Mesendoderm (in vitro differentiated cells): ENCODE measurements around the gene DLG2.

Experiments
- DNase-seq: peaks from one replicate; pipeline ENCODE4 v3.0.0; 2013
- H2AK5ac ChIP-seq: 2 replicates; pipeline ENCODE4 v1.6.1; 2013; ENCODE audit warnings: low read length, inconsistent platforms
- H2BK120ac ChIP-seq: 2 replicates; pipeline ENCODE4 v1.6.1; 2013; ENCODE audit warnings: low read depth, mild to moderate bottlenecking, low read length, moderate library complexity, mixed read lengths
- H2BK15ac ChIP-seq: replicated peaks from 2 replicates; pipeline ENCODE4 v1.6.1; 2013; ENCODE audit warnings: low read depth, mild to moderate bottlenecking, moderate library complexity
- H2BK5ac ChIP-seq: 2 replicates; pipeline ENCODE4 v1.6.1; 2013; ENCODE audit warnings: low read length, inconsistent platforms
- H3K18ac ChIP-seq: 2 replicates; pipeline ENCODE4 v1.6.1; 2013; ENCODE audit warnings: mild to moderate bottlenecking, low read length, mixed read lengths
- H3K23ac ChIP-seq: one replicate; pipeline ENCODE4 v1.6.1; 2013; ENCODE audit warnings: low read length
- H3K27ac ChIP-seq: 2 replicates; pipeline ENCODE4 v1.5.1; 2013; ENCODE audit warnings: low read depth, mild to moderate bottlenecking, inconsistent platforms, low read length, moderate library complexity
- H3K27me3 ChIP-seq: 2 replicates; pipeline ENCODE4 v1.6.1; 2013; ENCODE audit warnings: low read length, control low read depth, mild to moderate bottlenecking, inconsistent platforms; ENCODE audit not compliant: insufficient read depth, poor library complexity
- H3K36me3 ChIP-seq: 2 replicates; pipeline ENCODE4 v1.6.1; 2013; ENCODE audit warnings: low read length, inconsistent platforms; ENCODE audit not compliant: control insufficient read depth, insufficient read depth
- H3K4ac ChIP-seq: one replicate; pipeline ENCODE4 v1.6.1; 2013; ENCODE audit warnings: low read depth, mild to moderate bottlenecking, low read length, moderate library complexity
- H3K4me1 ChIP-seq: 2 replicates; pipeline ENCODE4 v1.6.1; 2013; ENCODE audit warnings: low read depth, low read length, inconsistent platforms; ENCODE audit not compliant: control insufficient read depth
- H3K4me2 ChIP-seq: 2 replicates; pipeline ENCODE4 v1.6.1; 2013; ENCODE audit warnings: low read length
- H3K4me3 ChIP-seq: 2 replicates; pipeline ENCODE4 v1.5.1; 2013; ENCODE audit warnings: mild to moderate bottlenecking, low read length
- H3K56ac ChIP-seq: one replicate; pipeline ENCODE4 v1.6.1; 2013; ENCODE audit warnings: low read length
- H3K79me1 ChIP-seq: 2 replicates; pipeline ENCODE4 v1.6.1; 2013; ENCODE audit warnings: low read length, inconsistent platforms
- H3K79me2 ChIP-seq: 2 replicates; pipeline ENCODE4 v1.6.1; 2013; ENCODE audit warnings: mild to moderate bottlenecking, low read length; ENCODE audit not compliant: control insufficient read depth, insufficient read depth
- H3K9ac ChIP-seq: 2 replicates; pipeline ENCODE4 v1.6.1; 2013; ENCODE audit warnings: low read length, inconsistent platforms
- H4K5ac ChIP-seq: one replicate; pipeline ENCODE4 v1.6.1; 2013; ENCODE audit warnings: low read length
- H4K8ac ChIP-seq: one replicate; pipeline ENCODE4 v1.6.1; 2013; ENCODE audit warnings: low read depth, mild to moderate bottlenecking, control low read depth, low read length, moderate library complexity
- WGBS: extraction: QIAGEN DNeasy Blood & Tissue Kit; methylation state at CpG from one replicate; pipeline ENCODE4 v1.1.7; 2013; ENCODE audit warnings: low lambda C conversion rate, missing lambda C conversion rate; ENCODE audit not compliant: insufficient coverage; ENCODE audit errors: extremely low coverage; 5-methylcytosine and 5-hydroxymethylcytosine counted together

Gene DLG2

DNA sequence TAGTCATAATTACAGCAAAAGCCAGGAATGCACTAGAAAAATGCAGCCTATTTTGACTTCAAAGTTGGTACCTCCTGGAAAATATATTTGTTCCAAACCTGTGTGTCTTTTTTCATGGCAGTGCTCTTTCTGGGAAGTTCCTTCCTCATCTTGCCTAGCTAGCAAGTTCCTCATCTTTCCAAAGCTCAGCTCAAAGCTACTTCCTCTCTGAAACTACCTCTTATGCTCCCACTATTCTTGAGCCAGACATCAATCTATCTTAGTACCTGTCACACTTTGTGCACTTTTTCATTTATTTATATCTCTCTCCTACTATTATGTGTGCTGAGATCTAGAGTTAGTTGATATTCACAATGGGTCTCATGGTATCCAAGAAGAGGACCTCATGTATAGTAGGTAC is 2149.4 kb downstream of the DLG2 start:
- H2AK5ac ChIP-seq: no peak overlapping the region
- no peak for DNase-seq
- no peaks in the 10 kb centered on the region for H3K27me3 ChIP-seq
- H3K56ac ChIP-seq: no peak overlapping the region
- H3K9ac ChIP-seq: no peak overlapping the region
- H2BK15ac ChIP-seq: no peak overlapping the region
- H3K36me3 ChIP-seq: no peaks in the 10 kb centered on the region
- no peak overlapping the region for H4K5ac ChIP-seq
- no peaks in the 10 kb centered on the region for H3K79me1 ChIP-seq
- no peak overlapping the region for H3K4me3 ChIP-seq
- no peak overlapping the region for H2BK5ac ChIP-seq
- peaks cover 2% of the 10 kb centered on the region for H3K4me1 ChIP-seq
- H3K27ac ChIP-seq: no peak overlapping the region
- H3K18ac ChIP-seq: no peak overlapping the region
- H3K4me2 ChIP-seq: no peak overlapping the region
- no peak overlapping the region for H2BK120ac ChIP-seq
- no peak overlapping the region for H4K8ac ChIP-seq
- H3K4ac ChIP-seq: no peak overlapping the region
- H3K23ac ChIP-seq: no peak overlapping the region
- no peaks in the 10 kb centered on the region for H3K79me2 ChIP-seq

- H3K4me2 ChIP-seq: no peak overlapping the region
- no peak overlapping the region for H2BK15ac ChIP-seq
- H4K8ac ChIP-seq: no peak overlapping the region
- H3K79me2 ChIP-seq: no peaks in the 10 kb centered on the region
- no peak overlapping the region for H3K27ac ChIP-seq
- H2BK5ac ChIP-seq: no peak overlapping the region
- no peak overlapping the region for H2AK5ac ChIP-seq
- peaks cover 5% of the 10 kb centered on the region for H3K4me1 ChIP-seq
- H2BK120ac ChIP-seq: peak overlapping the region; percentile 45
- no peak for DNase-seq
- no peak overlapping the region for H3K4me3 ChIP-seq
- no peaks in the 10 kb centered on the region for H3K27me3 ChIP-seq
- H4K5ac ChIP-seq: no peak overlapping the region
- H3K9ac ChIP-seq: no peak overlapping the region
- H3K79me1 ChIP-seq: no peaks in the 10 kb centered on the region
- no peak overlapping the region for H3K4ac ChIP-seq
- H3K56ac ChIP-seq: no peak overlapping the region
- H3K36me3 ChIP-seq: no peaks in the 10 kb centered on the region
- no peak overlapping the region for H3K23ac ChIP-seq
- H3K18ac ChIP-seq: no peak overlapping the region
- WGBS: no CpG with 5 or more reads among the region's 3 CpGs
Measured at GRCh38 chr11:83475760-83476159, 2151.4 kb downstream of the DLG2 start.

- Histone ChIP-seq H3K23ac (no peak overlapping the region), H3K18ac (no peak overlapping the region), H2BK5ac (no peak overlapping the region), H3K56ac (no peak overlapping the region), H3K79me2 (no peaks in the 10 kb centered on the region), H3K4ac (no peak overlapping the region), H2BK120ac (no peak overlapping the region), H3K36me3 (no peaks in the 10 kb centered on the region), H3K27ac (no peak overlapping the region), H3K4me3 (no peak overlapping the region), H2BK15ac (no peak overlapping the region), H2AK5ac (no peak overlapping the region), H3K79me1 (no peaks in the 10 kb centered on the region), H3K27me3 (no peaks in the 10 kb centered on the region), H3K9ac (no peak overlapping the region), H4K5ac (no peak overlapping the region), H3K4me1 (peaks cover 4% of the 10 kb centered on the region), H4K8ac (peak overlapping the region; percentile 28), H3K4me2 (no peak overlapping the region)
- no peak for DNase-seq
- WGBS: no CpG with 5 or more reads among the region's 3 CpGs
Measured at GRCh38 chr11:83473743-83474142, 2153.4 kb downstream of the DLG2 start.

DNA sequence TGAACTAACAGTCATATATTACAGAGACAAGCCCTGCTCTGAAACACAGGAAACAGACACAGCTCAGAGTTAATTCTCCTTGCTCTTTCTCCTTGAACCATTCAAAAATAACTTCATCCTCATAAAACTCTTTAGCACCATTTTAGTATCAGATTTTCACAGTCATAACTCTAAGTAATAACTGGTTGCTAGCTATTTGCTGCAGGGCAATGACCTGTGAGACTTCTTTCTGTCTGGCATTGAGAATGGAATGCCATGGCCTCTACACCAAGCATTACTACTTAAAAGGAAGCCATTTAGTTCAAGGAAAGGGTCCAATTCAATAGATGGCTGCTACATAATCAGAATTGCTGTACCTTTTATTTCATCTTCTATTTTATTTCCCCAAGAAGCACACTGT is 2154.3 kb downstream of the DLG2 start:
- Histone ChIP-seq H3K4ac (no peak overlapping the region), H3K56ac (no peak overlapping the region), H4K5ac (no peak overlapping the region), H2BK5ac (no peak overlapping the region), H2BK120ac (no peak overlapping the region), H3K18ac (no peak overlapping the region), H3K23ac (no peak overlapping the region), H3K4me1 (peaks cover 4% of the 10 kb centered on the region), H2AK5ac (no peak overlapping the region), H2BK15ac (no peak overlapping the region), H3K27me3 (no peaks in the 10 kb centered on the region), H3K9ac (no peak overlapping the region), H3K27ac (no peak overlapping the region), H3K4me2 (no peak overlapping the region), H3K79me1 (no peaks in the 10 kb centered on the region), H3K36me3 (no peaks in the 10 kb centered on the region), H4K8ac (no peak overlapping the region), H3K4me3 (no peak overlapping the region), H3K79me2 (no peaks in the 10 kb centered on the region)
- no peak for DNase-seq

GRCh38 chr11:83471831-83472727 is 2155.1 kb downstream of the DLG2 start:
- no peak overlapping the region for H3K56ac ChIP-seq
- H3K79me1 ChIP-seq: no peaks in the 10 kb centered on the region
- H3K27me3 ChIP-seq: no peaks in the 10 kb centered on the region
- H3K18ac ChIP-seq: peak overlapping the region; percentile 14
- H3K9ac ChIP-seq: no peak overlapping the region
- H2BK5ac ChIP-seq: no peak overlapping the region
- H4K5ac ChIP-seq: no peak overlapping the region
- no peak overlapping the region for H2BK120ac ChIP-seq
- no peak overlapping the region for H3K23ac ChIP-seq
- no peaks in the 10 kb centered on the region for H3K79me2 ChIP-seq
- peaks cover 4% of the 10 kb centered on the region for H3K4me1 ChIP-seq
- no peak overlapping the region for H4K8ac ChIP-seq
- no peak overlapping the region for H3K4me3 ChIP-seq
- H3K36me3 ChIP-seq: no peaks in the 10 kb centered on the region
- no peak overlapping the region for H2AK5ac ChIP-seq
- H2BK15ac ChIP-seq: no peak overlapping the region
- no peak for DNase-seq
- no peak overlapping the region for H3K4ac ChIP-seq
- H3K27ac ChIP-seq: no peak overlapping the region
- no CpG with 5 or more reads among the region's 5 CpGs for whole genome bisulfite sequencing
- H3K4me2 ChIP-seq: no peak overlapping the region

DNA sequence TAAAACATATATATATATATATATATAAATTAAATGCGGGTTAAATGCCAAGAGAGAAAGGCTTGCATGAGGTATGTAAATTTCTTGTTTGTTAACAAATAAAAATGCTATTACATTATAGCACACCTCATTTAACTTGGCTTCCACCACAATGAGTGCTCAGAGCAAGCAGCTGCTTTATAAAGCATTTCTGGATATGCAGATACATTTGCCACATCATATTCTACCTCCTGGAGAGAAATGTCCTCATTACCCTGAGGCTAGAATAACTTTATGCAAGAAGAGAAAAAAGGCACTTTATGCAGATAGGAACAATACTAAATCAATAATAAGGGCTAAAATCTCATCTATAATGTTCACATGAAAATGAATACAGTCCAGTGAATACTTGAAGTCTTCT is 2159.3 kb downstream of the DLG2 start:
- Histone ChIP-seq H3K4me3 (no peak overlapping the region), H3K36me3 (no peaks in the 10 kb centered on the region), H3K4me1 (peaks cover 4% of the 10 kb centered on the region), H3K18ac (no peak overlapping the region), H3K9ac (no peak overlapping the region), H3K23ac (no peak overlapping the region), H3K27ac (no peak overlapping the region), H4K5ac (no peak overlapping the region), H3K56ac (no peak overlapping the region), H2AK5ac (no peak overlapping the region), H3K79me2 (no peaks in the 10 kb centered on the region), H4K8ac (no peak overlapping the region), H3K79me1 (no peaks in the 10 kb centered on the region), H3K27me3 (no peaks in the 10 kb centered on the region), H2BK15ac (no peak overlapping the region), H3K4me2 (no peak overlapping the region), H3K4ac (no peak overlapping the region), H2BK5ac (no peak overlapping the region), H2BK120ac (no peak overlapping the region)
- no peak for DNase-seq
- no CpG with 5 or more reads among the region's 1 CpG for WGBS
